Loucy (cell line): ENCODE measurements around the gene CNIH3.

Experiments
- EZH2phosphoT487 ChIP-seq: fragments of 200-600 bp; IDR thresholded peaks from 2 replicates; pipeline ENCODE4 v1.6.1; 2018; ENCODE audit warnings: antibody characterized with exemption, mild to moderate bottlenecking, moderate library complexity, borderline replicate concordance
- TF ChIP-seq, protein P1 (sequence below): fragments of 200-600 bp; sonication (generic); conservative IDR thresholded peaks from 2 replicates; pipeline ENCODE4 v1.5.1; 2014; ENCODE audit warnings: mild to moderate bottlenecking, antibody characterized with exemption, low read length

- TF ChIP-seq, protein P1, sequence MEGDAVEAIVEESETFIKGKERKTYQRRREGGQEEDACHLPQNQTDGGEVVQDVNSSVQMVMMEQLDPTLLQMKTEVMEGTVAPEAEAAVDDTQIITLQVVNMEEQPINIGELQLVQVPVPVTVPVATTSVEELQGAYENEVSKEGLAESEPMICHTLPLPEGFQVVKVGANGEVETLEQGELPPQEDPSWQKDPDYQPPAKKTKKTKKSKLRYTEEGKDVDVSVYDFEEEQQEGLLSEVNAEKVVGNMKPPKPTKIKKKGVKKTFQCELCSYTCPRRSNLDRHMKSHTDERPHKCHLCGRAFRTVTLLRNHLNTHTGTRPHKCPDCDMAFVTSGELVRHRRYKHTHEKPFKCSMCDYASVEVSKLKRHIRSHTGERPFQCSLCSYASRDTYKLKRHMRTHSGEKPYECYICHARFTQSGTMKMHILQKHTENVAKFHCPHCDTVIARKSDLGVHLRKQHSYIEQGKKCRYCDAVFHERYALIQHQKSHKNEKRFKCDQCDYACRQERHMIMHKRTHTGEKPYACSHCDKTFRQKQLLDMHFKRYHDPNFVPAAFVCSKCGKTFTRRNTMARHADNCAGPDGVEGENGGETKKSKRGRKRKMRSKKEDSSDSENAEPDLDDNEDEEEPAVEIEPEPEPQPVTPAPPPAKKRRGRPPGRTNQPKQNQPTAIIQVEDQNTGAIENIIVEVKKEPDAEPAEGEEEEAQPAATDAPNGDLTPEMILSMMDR = no peak
- no peak for TF ChIP-seq EZH2phosphoT487
These were observed 128.4 kb downstream of the CNIH3 start for GRCh38 chr1:224744521-224744920.
